Mesendoderm (in vitro differentiated cells): Measurements from ENCODE around the gene MMP24. TPM values are rescaled to one million over a fixed set of nuclear protein-coding genes. Genes with fewer than 3 reads are reported as not detected.
"Not testable (repeated sequence)": the region's sequence is repeated elsewhere in the genome, so short reads cannot be mapped to it uniquely, and the experiment has no call there.

Source experiments
- DNase-seq: peaks from one replicate; pipeline ENCODE4 v3.0.0; 2013
- H2AK5ac ChIP-seq: 2 replicates; pipeline ENCODE4 v1.6.1; 2013; ENCODE audit warnings: low read length, inconsistent platforms
- H2BK120ac ChIP-seq: 2 replicates; pipeline ENCODE4 v1.6.1; 2013; ENCODE audit warnings: low read depth, mild to moderate bottlenecking, low read length, moderate library complexity, mixed read lengths
- H2BK15ac ChIP-seq: replicated peaks from 2 replicates; pipeline ENCODE4 v1.6.1; 2013; ENCODE audit warnings: low read depth, mild to moderate bottlenecking, moderate library complexity
- H2BK5ac ChIP-seq: 2 replicates; pipeline ENCODE4 v1.6.1; 2013; ENCODE audit warnings: low read length, inconsistent platforms
- H3K18ac ChIP-seq: 2 replicates; pipeline ENCODE4 v1.6.1; 2013; ENCODE audit warnings: mild to moderate bottlenecking, low read length, mixed read lengths
- H3K23ac ChIP-seq: one replicate; pipeline ENCODE4 v1.6.1; 2013; ENCODE audit warnings: low read length
- H3K27ac ChIP-seq: 2 replicates; pipeline ENCODE4 v1.5.1; 2013; ENCODE audit warnings: low read depth, mild to moderate bottlenecking, inconsistent platforms, low read length, moderate library complexity
- H3K27me3 ChIP-seq: 2 replicates; pipeline ENCODE4 v1.6.1; 2013; ENCODE audit warnings: low read length, control low read depth, mild to moderate bottlenecking, inconsistent platforms; ENCODE audit not compliant: insufficient read depth, poor library complexity
- H3K36me3 ChIP-seq: 2 replicates; pipeline ENCODE4 v1.6.1; 2013; ENCODE audit warnings: low read length, inconsistent platforms; ENCODE audit not compliant: control insufficient read depth, insufficient read depth
- H3K4ac ChIP-seq: one replicate; pipeline ENCODE4 v1.6.1; 2013; ENCODE audit warnings: low read depth, mild to moderate bottlenecking, low read length, moderate library complexity
- H3K4me1 ChIP-seq: 2 replicates; pipeline ENCODE4 v1.6.1; 2013; ENCODE audit warnings: low read depth, low read length, inconsistent platforms; ENCODE audit not compliant: control insufficient read depth
- H3K4me2 ChIP-seq: 2 replicates; pipeline ENCODE4 v1.6.1; 2013; ENCODE audit warnings: low read length
- H3K4me3 ChIP-seq: 2 replicates; pipeline ENCODE4 v1.5.1; 2013; ENCODE audit warnings: mild to moderate bottlenecking, low read length
- H3K56ac ChIP-seq: one replicate; pipeline ENCODE4 v1.6.1; 2013; ENCODE audit warnings: low read length
- H3K79me1 ChIP-seq: 2 replicates; pipeline ENCODE4 v1.6.1; 2013; ENCODE audit warnings: low read length, inconsistent platforms
- H3K79me2 ChIP-seq: 2 replicates; pipeline ENCODE4 v1.6.1; 2013; ENCODE audit warnings: mild to moderate bottlenecking, low read length; ENCODE audit not compliant: control insufficient read depth, insufficient read depth
- H3K9ac ChIP-seq: 2 replicates; pipeline ENCODE4 v1.6.1; 2013; ENCODE audit warnings: low read length, inconsistent platforms
- H4K5ac ChIP-seq: one replicate; pipeline ENCODE4 v1.6.1; 2013; ENCODE audit warnings: low read length
- H4K8ac ChIP-seq: one replicate; pipeline ENCODE4 v1.6.1; 2013; ENCODE audit warnings: low read depth, mild to moderate bottlenecking, control low read depth, low read length, moderate library complexity
- WGBS: extraction: QIAGEN DNeasy Blood & Tissue Kit; methylation state at CpG from one replicate; pipeline ENCODE4 v1.1.7; 2013; ENCODE audit warnings: low lambda C conversion rate, missing lambda C conversion rate; ENCODE audit not compliant: insufficient coverage; ENCODE audit errors: extremely low coverage; 5-methylcytosine and 5-hydroxymethylcytosine counted together
- polyA plus RNA-seq, 2 experiments: library from polyadenylated mRNA; stranded (reverse); fragments of 200-250 nt; gene quantifications; one replicate each; pipeline ENCODE4 v1.2.3, GENCODE V29; 2013

Gene MMP24
- polyA plus RNA-seq (2013, experiment 1 of 2): 1.7 TPM
- polyA plus RNA-seq (2013, experiment 2 of 2): 1.7 TPM

- Histone ChIP-seq H3K4me3 (no peak within 1 kb of the TSS), H4K5ac (no peak within 1 kb of the TSS), H2AK5ac (no peak within 1 kb of the TSS), H3K79me2 (no peaks in the 10 kb centered on the region), H3K27me3 (peaks cover 8% of the 10 kb centered on the region), H3K56ac (peak within 1 kb of the TSS; percentile 49), H3K27ac (no peak within 1 kb of the TSS), H2BK5ac (no peak within 1 kb of the TSS), H3K79me1 (no peaks in the 10 kb centered on the region), H3K4ac (no peak within 1 kb of the TSS), H2BK15ac (no peak within 1 kb of the TSS), H3K18ac (no peak within 1 kb of the TSS), H3K23ac (no peak within 1 kb of the TSS), H3K9ac (no peak within 1 kb of the TSS), H4K8ac (no peak within 1 kb of the TSS), H2BK120ac (no peak within 1 kb of the TSS), H3K4me2 (peak within 1 kb of the TSS; percentile 34), H3K4me1 (peaks cover 3% of the 10 kb centered on the region), H3K36me3 (no peaks in the 10 kb centered on the region)
- DNase-seq: peak; percentile 9
- no CpG with 5 or more reads among the region's 70 CpGs for WGBS
Measured at GRCh38 chr20:35226126-35226883, at the start of gene MMP24. Gene MMP24 (plus strand): TSS chr20:35226690. CDS start chr20:35226739, 49 bp downstream.

GRCh38 chr20:35179292-35180212 lies 46.9 kb upstream of the MMP24 start:
- Histone ChIP-seq H3K4ac (no peak overlapping the region), H3K4me3 (no peak overlapping the region), H3K79me1 (no peaks in the 10 kb centered on the region), H4K8ac (no peak overlapping the region), H3K36me3 (no peaks in the 10 kb centered on the region), H2BK5ac (no peak overlapping the region), H2AK5ac (no peak overlapping the region), H3K9ac (no peak overlapping the region), H3K27ac (no peak overlapping the region), H4K5ac (no peak overlapping the region), H3K4me2 (no peak overlapping the region), H3K56ac (no peak overlapping the region), H3K18ac (no peak overlapping the region), H2BK120ac (no peak overlapping the region), H3K79me2 (no peaks in the 10 kb centered on the region), H3K23ac (no peak overlapping the region), H3K4me1 (peaks cover 1% of the 10 kb centered on the region), H3K27me3 (no peaks in the 10 kb centered on the region), H2BK15ac (no peak overlapping the region)
- DNase-seq: no peak
- no CpG with 5 or more reads among the region's 11 CpGs for WGBS

DNA sequence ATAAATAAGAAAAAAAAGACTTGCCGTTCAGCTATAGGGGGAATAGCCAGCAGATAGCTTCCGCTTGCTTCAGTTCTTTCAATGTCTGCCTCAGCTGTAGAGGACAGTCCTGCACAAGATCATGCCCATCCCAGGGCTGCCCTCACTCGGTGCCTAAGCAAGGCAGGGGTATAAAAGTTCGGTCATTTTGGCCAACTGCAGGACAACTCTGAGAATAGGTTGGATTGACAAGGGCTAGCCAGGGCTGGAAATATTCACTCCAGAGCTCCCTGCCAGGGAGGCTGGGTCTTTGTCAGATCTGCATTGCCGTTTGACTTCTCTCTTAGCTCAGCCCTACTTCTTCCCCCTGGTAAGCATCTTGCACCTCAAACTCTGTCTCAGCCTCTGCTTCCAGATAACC lies 46.2 kb upstream of the MMP24 start:
- Histone ChIP-seq H3K23ac (no peak overlapping the region), H3K18ac (no peak overlapping the region), H3K27me3 (no peaks in the 10 kb centered on the region), H2BK5ac (no peak overlapping the region), H3K36me3 (no peaks in the 10 kb centered on the region), H3K79me2 (no peaks in the 10 kb centered on the region), H3K79me1 (no peaks in the 10 kb centered on the region), H4K5ac (no peak overlapping the region), H3K4me2 (no peak overlapping the region), H2BK15ac (no peak overlapping the region), H3K4me1 (no peaks in the 10 kb centered on the region), H3K4me3 (no peak overlapping the region), H2AK5ac (no peak overlapping the region), H3K4ac (no peak overlapping the region), H3K56ac (no peak overlapping the region), H3K9ac (no peak overlapping the region), H2BK120ac (no peak overlapping the region), H3K27ac (no peak overlapping the region), H4K8ac (no peak overlapping the region)
- DNase-seq: no peak
- WGBS: no CpG with 5 or more reads among the region's 5 CpGs

- no peaks in the 10 kb centered on the region for H3K4me1 ChIP-seq
- H3K79me2 ChIP-seq: no peaks in the 10 kb centered on the region
- no peak overlapping the region for H2BK120ac ChIP-seq
- no peak overlapping the region for H3K18ac ChIP-seq
- H3K79me1 ChIP-seq: no peaks in the 10 kb centered on the region
- H3K23ac ChIP-seq: no peak overlapping the region
- H3K4me3 ChIP-seq: no peak overlapping the region
- H3K4ac ChIP-seq: no peak overlapping the region
- H2BK5ac ChIP-seq: no peak overlapping the region
- H3K9ac ChIP-seq: no peak overlapping the region
- no peak overlapping the region for H2BK15ac ChIP-seq
- no peak overlapping the region for H2AK5ac ChIP-seq
- H3K56ac ChIP-seq: no peak overlapping the region
- H3K36me3 ChIP-seq: no peaks in the 10 kb centered on the region
- no peak overlapping the region for H3K4me2 ChIP-seq
- H4K5ac ChIP-seq: no peak overlapping the region
- H3K27ac ChIP-seq: no peak overlapping the region
- H4K8ac ChIP-seq: no peak overlapping the region
- H3K27me3 ChIP-seq: no peaks in the 10 kb centered on the region
- DNase-seq: no peak
Measured at GRCh38 chr20:35181731-35182130, 44.8 kb upstream of the MMP24 start.

DNA sequence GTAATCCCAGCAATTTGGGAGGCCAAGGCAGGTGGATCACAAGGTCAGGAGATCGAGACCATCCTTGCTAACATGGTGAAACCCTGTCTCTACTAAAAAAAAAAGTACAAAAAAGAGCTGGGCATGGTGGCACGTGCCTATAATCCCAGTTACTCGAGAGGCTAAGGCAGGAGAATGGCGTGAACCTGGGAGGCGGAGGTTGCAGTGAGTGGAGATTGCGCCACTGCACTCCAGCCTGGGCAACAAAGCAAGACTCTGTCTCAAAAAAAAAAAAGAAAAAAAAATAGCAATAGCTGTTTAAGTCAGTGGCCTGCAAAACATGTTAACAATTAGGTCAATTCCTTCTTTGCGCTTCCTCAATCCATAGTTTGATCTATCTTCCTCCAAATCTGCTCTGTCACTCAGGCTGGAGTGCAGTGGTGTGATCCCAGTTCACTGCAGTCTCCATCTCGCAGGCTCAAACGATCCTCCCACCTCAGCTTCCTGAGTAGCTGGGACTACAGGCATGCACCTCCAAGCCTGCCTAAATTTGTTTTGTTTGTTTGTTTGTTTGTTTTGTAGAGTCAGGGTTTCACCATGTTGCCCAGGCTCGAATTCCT lies 39.7 kb upstream of the MMP24 start:
- H2BK15ac ChIP-seq, H2BK120ac ChIP-seq, H3K18ac ChIP-seq, H3K9ac ChIP-seq, H3K27ac ChIP-seq, H3K79me2 ChIP-seq, H3K4me1 ChIP-seq, H3K4me2 ChIP-seq, H3K4me3 ChIP-seq, H3K4ac ChIP-seq, H4K5ac ChIP-seq, DNase-seq, H3K56ac ChIP-seq, H2AK5ac ChIP-seq, H4K8ac ChIP-seq, H3K27me3 ChIP-seq, H3K23ac ChIP-seq, H3K79me1 ChIP-seq, H3K36me3 ChIP-seq, H2BK5ac ChIP-seq: not testable (repeated sequence)
- WGBS: no CpG with 5 or more reads among the region's 10 CpGs
